Measurements from ENCODE around the gene GINM1.

GINM1 gene

GRCh38 chr6:149634315-149634714 lies 68.1 kb downstream of the GINM1 start:
- Histone ChIP-seq H3K9me3 (ENCODE audit: insufficient read depth, low read length) (no peaks in the 10 kb centered on the region), H3K9ac (ENCODE audit: insufficient read length, low read depth) (no peak overlapping the region), H3K36me3 (ENCODE audit: insufficient read depth, insufficient read length, low read length) (no peaks in the 10 kb centered on the region), H3K4me1 (ENCODE audit: insufficient read depth, insufficient read length) (no peaks in the 10 kb centered on the region), H3K4me3 (ENCODE audit: insufficient read length, low read depth) (no peak overlapping the region), H3K27me3 (ENCODE audit: insufficient read depth, insufficient read length) (no peaks in the 10 kb centered on the region)
- DNase-seq (ENCODE audit: low read depth, low spot score): no peak
- TF ChIP-seq YY1 (IDR thresholded peaks at IDR 0.05; ENCODE audit: insufficient read depth, insufficient read length) (no peak), SUZ12 (IDR thresholded peaks at IDR 0.05; ENCODE audit: extremely low read depth, insufficient read depth, insufficient read length) (no peak)

GRCh38 chr6:149636124-149636523 lies 69.9 kb downstream of the GINM1 start:
- TF ChIP-seq ZNF274 (IDR thresholded peaks at IDR 0.05; ENCODE audit: low read depth, low read length): no peak
- no peak for TF ChIP-seq YY1 (IDR thresholded peaks at IDR 0.05; ENCODE audit: insufficient read depth, insufficient read length)
- no peak for TF ChIP-seq SUZ12 (IDR thresholded peaks at IDR 0.05; ENCODE audit: extremely low read depth, insufficient read depth, insufficient read length)
- H3K27me3 ChIP-seq (ENCODE audit: insufficient read depth, insufficient read length): no peaks in the 10 kb centered on the region
- no peak for DNase-seq (ENCODE audit: low read depth, low spot score)

More at GRCh38 chr6:149636124-149636523, 69.9 kb downstream of the GINM1 start:
- Histone ChIP-seq H3K9ac (ENCODE audit: insufficient read length, low read depth) (no peak overlapping the region), H3K4me3 (ENCODE audit: insufficient read length, low read depth) (no peak overlapping the region), H3K9me3 (ENCODE audit: insufficient read depth, low read length) (no peaks in the 10 kb centered on the region), H3K4me1 (ENCODE audit: insufficient read depth, insufficient read length) (no peaks in the 10 kb centered on the region), H3K36me3 (ENCODE audit: insufficient read depth, insufficient read length, low read length) (no peaks in the 10 kb centered on the region)
